HG02938 (cell line): ENCODE data around the gene ZNF660.
"Not testable (repeated sequence)": the region's sequence is repeated elsewhere in the genome, so short reads cannot be mapped to it uniquely, and the experiment has no call there.

Experiments
- ATAC-seq: cut with Tn5 transposase; IDR thresholded peaks from one replicate; pipeline ENCODE4 v1.9.1; 2021; ENCODE audit warnings: mild to moderate bottlenecking, moderate library complexity; ENCODE audit not compliant: unreplicated experiment

The ZNF660 gene

DNA sequence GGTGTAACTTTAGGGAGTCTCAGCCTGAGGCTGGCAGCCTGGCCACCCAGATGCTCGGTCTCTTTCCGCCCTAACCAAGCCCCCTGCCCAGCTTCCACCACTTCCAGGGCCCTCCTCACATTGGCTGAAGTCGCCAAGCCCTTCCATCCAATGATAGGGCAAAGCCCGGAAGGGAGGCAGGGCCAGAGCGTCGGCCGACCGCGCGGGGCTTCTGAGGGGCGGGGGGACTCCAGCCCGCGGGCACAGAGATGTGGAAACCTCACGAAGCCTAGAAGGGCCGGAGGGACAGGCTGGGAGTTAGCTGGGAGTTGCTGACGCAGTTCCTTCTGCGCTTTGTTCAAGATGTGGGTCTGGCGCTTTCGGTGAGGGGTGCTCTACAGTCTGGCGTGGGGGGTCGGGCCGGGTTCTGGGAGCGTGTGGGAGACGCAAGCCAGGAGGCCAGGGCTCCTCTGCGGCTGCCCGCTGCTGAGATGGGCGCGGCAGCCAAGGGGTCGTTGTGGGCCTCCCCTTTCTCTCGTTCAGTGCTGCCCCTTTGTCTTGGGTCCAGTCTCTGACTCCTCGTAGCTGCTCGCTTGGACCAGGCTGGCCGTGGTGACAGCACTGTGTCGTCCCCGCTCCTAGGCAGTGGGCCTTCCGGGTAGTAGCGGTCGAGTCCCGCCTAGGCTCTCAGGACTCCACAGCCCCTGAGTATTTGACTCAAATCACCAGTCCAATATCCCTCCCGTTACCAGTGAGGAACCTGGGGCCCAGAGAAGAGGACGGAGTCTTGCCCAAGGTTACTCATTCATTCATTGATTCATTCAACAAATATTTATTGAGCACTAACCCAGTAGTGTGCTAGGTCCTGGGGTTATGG is at the start of gene ZNF660:
Gene ZNF660, plus strand, starts transcription at position 319 of the 856 bp plus-strand sequence. CDS start 9,230 bp downstream, outside the sequence.
- ATAC-seq, result peak; percentile 64

DNA sequence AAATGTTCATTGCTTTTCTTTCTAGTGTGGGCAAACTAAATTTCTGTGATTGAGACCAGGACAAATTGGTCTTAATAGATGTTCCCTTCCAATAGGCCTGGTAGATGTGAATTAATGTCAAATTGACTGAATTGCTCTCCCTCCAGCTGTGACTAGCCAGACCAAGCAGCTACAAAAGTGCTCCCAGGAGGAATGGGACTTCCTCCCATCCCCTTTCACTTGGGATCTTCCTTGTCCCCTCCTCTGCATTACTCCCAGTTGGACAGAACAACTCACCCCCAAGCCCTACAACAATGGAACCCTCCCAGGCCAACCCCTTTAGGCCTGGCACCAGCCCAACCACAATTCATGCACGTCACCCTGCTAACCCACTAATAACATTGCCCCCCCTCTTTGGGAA is 49.4 kb upstream of the ZNF660 start:
- ATAC-seq, result no peak

DNA sequence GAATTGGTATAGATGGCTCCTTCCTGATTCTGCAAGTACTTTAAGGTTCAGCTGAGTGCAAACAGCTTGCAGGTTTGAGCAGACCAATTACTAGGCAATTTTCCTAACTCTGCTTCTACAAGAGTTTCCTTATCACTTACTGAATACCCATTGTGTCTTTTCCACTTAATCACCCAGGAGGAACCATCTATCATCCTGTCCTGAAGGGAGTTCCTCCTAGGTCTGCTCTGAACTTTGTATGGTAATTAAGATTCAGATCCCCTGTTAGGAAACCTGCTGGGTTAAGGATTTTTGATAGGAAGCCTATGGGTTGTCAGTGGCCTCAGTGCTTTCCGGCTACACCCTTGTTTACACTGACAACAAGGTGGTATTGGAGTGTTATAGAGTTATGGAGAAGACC is 40.0 kb upstream of the ZNF660 start:
- ATAC-seq, result not testable (repeated sequence)

DNA sequence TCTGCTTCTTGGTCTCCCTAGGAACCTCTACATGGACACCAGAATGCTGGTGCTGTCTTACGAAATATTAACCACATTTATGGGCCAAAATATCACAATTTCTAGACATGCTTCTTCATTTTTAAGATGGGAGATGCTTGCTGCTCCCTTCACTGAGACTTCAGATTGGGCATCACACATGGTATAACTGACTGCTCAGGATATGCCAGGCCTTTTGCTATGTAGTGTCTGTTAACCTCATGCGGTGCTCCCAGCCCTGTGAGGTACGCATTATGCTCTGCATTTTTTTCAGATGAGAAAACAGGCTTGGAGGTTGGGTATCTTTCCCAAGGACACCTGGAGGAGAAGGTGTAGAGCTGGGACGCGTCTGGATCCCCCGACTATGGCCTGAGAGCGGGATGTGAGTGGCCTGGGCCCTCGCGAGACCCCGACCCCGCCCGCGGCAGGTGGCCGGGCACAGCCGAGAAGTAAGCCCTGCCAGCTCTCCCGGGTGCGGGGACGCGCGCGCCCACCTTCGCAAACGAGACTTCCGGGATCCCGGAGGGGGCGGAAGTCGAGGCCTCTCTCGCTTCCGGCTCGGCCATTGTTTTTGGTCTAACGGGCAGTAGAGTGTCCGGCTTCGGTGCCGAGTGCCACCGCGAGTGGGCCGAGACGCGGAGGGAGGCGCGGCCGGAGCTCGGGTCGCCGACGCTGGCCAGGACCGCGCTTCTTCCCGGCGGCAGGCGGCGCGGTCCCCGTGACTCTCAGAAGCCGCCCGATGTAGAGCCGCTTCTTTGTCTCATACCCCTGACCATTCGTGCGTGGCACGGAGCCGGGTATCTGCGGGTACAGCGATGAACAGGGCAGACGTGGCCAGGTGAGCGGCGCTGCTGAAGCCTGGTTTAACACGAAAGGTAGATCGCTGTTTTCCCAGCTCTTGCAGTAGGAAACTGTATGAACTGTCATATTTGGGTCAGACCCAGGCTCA is 29.9 kb upstream of the ZNF660 start, which contains the start of gene ZKSCAN7:
Gene ZKSCAN7, plus strand, starts transcription at position 568 of the 967 bp plus-strand sequence. CDS start 1,855 bp downstream, outside the sequence.
- peak; percentile 63 for ATAC-seq

DNA sequence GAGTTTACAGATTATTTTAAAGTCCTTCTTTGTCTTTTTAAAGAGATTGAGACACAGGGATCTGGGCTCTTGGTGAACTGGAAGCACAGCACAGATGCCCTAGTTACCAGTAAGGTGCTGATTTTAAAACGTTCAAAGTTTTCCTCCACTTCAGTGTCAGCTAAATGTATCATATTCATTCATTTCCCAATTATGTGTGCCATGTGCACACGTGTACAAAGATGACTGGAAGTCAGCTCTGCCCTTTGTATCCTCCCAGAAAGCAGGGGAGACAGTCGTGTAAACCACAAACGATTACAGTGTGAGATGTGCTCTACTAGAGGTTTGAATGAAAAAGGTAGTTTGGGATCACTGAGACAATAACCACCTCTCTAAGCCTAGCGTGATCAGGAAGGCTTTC is 29.0 kb upstream of the ZNF660 start:
- ATAC-seq, result no peak

DNA sequence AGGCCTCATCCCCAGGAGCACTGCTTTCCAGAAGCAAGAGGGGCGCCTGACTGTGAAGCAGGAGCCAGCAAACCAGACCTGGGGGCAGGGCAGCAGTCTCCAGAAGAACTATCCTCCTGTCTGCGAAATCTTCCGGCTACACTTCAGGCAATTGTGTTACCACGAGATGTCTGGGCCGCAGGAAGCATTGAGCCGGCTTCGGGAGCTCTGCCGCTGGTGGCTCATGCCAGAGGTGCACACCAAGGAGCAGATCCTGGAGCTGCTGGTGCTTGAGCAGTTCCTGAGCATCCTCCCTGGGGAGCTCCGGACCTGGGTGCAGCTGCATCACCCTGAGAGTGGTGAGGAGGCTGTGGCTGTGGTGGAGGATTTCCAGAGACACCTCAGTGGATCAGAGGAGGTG is 27.7 kb upstream of the ZNF660 start:
- ATAC-seq, result no peak

DNA sequence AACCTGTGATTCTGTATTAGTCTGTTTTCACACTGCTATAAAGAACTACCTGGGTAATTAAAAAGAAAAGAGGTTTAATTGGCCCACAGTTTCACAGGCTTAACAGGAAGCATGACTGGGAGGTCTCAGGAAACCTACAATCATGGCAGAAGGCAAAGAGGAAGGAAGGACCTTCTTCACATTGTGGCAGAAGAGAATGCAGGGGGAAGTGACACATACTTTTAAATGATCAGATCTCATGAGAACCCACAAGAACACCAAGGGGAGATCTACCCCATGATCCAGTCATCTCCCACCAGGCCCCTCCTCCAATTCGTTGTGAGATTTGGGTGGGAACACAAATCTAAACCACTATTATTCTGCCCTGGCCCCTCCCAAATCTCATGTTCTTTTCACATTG is 23.7 kb upstream of the ZNF660 start:
- no peak for ATAC-seq

DNA sequence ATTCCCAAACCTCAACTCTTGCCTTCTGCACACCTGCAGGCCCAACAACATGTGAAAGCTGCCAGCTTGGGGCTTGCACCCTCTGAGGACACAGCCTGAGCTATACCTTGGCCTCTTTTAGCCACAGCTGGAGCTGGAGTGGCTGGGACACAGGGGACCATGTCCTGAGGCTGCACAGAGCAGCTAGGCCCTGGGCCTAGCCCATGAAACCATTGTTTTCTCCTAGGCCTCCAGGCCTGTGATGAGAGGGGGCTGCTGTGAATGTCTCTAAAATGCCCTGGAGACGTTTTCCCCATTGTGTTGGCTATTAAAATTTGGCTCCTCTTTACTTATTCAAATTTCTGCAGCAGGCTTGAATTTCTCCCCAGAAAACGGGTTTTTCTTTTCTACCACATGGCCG is 22.6 kb upstream of the ZNF660 start:
- ATAC-seq, result no peak

DNA sequence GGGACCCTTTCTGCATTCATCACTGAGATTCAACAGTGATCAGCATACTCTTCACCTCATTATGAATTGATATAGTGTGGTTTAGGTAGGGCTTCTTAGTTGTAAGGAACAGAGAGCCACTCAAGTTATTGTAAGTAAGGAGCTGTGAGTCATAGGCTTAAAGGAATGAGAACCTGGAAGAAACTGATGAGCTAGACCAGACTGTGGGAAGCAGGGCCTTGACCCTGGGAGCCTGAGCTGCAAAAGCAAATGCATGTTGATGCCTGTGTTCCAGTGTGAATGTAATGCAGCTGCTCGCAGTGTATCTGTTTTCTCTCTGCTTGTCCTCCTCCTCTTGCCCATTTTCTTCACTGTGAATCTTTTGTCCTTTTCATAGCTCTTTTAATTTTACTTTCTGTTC is 16.2 kb upstream of the ZNF660 start:
- no peak for ATAC-seq

DNA sequence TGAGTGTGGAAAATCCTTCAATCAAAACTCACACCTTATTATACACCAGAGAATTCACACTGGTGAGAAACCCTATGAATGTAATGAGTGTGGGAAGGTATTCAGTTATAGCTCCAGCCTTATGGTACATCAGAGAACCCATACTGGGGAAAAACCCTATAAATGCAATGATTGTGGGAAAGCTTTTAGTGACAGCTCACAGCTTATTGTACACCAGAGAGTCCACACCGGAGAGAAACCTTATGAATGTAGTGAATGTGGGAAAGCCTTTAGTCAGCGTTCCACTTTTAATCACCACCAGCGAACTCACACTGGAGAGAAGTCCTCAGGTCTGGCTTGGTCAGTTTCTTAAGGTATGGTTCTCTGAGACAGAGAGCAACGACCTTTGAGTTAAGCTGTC is 13.7 kb upstream of the ZNF660 start:
- no peak for ATAC-seq

DNA sequence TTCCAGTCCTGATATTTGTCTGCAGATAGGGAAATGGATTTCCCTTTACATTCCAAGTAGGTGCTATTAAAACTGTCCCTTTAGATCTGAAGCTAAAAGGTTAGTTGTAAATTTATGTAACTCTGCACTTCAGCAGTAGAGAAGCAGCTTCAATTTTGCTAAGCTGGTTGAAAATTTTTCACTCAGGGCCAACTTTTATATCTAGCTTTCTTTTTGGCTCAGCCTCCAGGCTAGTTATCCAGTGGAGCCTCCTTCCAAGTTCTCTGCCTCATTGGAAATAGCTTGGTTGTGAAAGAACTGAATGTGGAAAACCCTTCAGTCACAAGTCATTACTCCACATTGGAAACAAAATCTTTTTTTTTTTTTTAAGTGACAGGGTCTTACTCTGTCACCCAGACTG is 8.2 kb upstream of the ZNF660 start:
- no peak for ATAC-seq

DNA sequence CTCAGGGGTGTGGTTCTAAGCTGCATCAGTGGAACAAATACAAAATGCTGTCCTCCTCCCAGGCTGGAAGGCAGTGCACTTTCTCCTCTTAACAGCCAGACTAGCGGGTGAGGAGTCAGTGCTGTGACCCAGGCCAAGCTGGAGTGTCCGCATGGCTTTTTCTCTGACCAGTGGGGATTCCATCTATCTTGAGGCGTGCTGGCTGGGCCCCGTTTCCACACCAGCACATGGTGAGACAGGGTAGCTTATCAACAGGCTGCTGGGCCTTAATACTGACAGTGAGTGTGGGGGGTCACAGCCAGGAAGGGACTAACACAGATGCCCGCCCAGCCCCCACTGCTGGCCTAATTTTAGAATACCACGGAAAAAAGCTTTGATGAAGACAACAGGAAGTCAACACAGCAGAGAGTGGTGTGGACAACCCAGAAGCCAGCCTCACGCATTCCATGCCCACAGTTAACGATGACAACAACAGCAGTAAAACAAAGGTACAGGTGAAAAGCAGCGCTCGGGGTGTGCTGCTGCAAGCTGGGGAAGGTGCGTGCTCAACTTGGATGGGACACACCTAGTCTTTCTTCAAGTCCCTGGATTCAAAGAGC is 7.3 kb upstream of the ZNF660 start:
- not testable (repeated sequence) for ATAC-seq

DNA sequence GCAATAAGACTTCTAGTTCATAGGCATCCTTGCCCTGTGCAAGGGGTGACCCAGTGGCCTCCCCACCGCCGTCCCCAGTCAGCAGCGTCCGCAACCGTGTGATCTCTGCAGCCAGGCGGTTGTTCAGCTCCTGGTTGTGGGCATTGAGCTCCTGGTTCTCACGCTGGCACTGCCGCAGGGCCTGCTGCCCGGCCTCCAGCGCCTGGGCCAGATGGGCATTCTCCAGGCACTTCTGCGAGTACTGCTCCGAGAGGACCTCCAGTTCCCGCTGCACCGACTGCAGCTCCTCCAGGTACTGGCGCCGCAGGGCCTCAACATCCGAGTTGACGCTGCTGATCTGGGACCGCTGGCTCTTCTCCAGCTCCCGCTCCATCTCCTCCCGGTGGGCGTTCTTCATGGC is 6.4 kb upstream of the ZNF660 start:
- not testable (repeated sequence) for ATAC-seq

DNA sequence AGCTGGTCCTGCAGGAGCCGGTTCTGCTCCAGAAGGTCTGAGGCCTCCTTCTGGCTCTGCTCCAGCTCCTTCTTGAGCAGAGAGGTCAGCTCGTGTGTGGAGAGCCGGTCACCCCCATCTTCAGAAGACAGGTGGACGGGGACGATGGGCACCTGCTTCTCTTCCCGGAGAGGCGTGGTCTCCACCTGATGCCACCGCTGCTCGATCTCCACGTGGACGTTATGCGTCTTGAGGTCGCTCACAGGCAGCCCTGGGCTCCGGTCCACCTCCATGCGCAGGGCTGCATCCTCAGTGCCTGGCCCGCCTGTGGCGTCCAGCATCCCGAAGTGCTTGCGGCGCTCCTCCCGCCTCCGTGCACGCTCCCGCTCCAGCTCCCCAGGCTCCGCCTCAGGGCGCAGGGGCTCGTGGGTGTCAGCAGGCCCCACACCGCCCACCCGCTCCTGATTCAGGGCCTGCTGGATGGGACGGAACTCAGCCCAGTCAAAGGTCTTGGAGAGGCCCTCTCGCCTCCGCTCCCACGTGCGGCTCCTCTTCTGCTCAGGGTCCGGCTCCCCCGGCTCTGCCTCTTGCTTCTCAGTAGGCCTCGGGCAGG is 5.7 kb upstream of the ZNF660 start:
- not testable (repeated sequence) for ATAC-seq

DNA sequence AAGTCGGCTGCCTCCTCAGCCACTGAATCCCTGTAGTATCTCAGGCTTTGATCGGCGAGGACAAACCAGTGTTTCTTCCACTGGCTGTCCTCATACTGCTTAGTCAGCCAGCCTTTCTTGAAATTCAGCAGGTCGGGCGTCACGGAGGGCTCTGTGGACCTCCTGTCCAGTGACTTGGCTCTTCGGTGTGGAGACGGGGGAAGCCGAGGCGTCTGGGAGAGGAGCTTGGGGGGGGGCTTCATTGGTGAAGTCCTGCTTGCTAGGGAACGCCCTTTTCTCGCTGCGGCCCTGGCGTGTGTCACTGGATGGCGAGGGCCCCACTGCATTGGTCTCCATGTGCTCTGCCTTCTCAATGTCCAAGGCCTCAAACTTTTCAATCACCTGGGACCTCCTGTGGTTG is 5.0 kb upstream of the ZNF660 start:
- not testable (repeated sequence) for ATAC-seq

DNA sequence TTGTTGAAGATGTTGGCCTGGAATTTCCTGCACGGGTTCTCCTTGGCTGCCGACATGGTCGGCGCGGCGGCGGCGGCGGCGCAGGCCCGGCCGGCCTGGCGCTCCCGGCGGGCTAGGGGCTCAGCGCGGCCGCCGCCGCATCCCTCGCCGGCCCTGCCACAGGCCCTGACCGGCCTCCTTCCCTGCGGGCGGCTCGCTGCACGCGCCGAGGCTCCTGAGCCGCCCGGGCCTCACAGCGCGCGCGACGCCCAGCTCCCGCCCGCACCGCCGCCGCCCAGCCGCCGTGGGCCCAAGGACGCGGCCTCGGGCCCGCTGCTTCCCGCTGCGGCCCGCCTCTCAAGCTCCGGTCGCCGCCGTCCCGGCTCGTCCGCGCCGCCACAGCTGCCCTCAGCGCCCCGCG is 3.8 kb upstream of the ZNF660 start:
- ATAC-seq, result not testable (repeated sequence)

DNA sequence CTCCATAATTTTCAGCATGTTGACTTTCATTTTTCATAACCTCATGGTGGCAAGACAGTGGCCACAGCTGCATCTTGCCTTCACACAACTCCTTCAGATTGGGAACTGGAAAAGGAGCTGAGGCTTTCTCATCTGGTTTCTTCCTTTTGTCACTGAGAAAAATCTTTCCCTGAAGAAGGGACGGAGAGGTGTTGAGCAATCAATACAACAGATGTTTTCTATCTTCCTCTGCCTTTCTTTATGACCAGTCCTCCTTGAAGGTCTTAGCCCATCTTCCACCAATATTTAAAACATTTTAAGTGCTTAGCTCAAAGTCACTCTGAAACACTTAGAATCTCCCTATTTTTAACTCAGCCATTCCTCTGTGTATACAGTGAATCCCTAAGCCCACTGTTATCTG is 11.9 kb downstream of the ZNF660 start:
- no peak for ATAC-seq

DNA sequence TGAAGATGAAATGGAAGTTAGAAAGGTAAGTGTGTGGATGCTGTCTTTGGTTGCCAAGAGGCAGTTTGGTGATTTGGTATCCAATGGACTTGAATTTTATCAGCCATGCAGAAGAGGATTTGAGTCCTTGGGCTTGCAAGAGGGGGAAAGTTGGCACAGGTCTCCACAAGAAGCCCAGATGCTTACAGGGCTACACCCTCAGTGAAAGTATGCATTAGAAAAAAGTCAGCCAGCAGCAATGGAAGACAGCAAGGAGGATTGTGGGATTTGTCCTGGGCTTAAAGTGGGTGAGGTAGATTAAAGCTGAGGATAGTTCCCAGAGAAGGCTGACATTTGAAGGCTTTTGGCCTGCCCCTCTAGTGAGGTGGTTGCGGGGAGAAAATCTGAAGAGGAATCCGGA is 17.0 kb downstream of the ZNF660 start:
- ATAC-seq, result no peak

DNA sequence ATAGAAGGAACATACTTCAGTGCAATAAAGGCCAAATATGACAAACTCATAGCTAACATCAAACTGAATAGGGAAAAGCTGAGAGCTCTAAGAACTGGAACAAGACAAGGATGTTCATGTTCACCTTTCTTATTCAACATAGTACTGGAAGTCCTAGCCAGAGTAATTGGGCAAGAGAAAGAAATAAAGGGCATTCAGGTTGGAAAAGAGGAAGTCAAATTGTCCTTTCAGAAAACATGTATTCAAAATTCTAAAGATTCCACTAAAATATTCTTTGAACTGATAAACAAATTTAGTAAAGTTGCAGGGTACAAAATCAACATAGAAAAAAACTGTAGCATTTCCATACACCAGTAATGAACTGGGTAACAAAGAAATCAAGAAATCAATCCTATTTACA is 27.9 kb downstream of the ZNF660 start:
- ATAC-seq, result no peak

DNA sequence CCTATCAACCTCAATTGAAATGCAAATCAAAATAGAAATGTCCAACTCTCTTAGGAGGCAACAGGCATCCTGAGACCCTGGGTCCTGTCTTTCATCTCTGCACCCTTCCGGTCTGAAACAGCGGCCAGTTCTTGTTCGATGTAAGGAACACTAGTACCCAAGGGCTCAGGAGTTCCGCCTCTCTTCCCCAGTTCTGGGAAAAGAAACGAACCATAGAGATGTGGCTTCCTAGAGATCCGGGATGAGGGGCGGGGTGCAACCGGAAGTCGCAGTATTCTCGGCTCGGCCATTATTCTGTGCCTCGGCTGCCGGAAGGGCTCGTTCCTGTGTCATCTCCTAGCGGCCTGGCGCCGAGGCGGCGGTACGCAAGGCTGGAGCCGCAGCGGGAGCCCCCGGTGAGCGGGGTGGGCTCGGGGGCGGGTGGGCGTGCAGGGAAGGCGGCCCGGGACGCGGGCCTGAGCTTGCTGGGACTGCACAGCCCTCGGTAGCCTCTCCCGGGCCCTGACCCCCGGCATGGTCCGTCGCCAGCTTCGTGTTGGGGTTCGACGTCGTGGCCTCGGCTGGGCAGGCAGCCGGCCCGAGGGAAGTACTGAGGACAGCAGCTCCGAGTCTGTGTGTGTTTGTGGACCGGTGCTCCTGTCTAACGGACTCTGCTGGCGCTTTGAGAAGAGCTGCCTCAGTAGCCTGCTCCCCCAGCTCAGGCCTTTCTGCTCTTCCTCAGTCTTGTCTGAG is 40.2 kb downstream of the ZNF660 start, which contains the start of gene ZNF197:
Gene ZNF197, plus strand, starts transcription at position 288 of the 732 bp plus-strand sequence. CDS start 4,119 bp downstream, outside the sequence.
- peak; percentile 84 for ATAC-seq
